ENCODE data around the gene CD160.
"Not testable (repeated sequence)": the region's sequence is repeated elsewhere in the genome, so short reads cannot be mapped to it uniquely, and the experiment has no call there.

DNA sequence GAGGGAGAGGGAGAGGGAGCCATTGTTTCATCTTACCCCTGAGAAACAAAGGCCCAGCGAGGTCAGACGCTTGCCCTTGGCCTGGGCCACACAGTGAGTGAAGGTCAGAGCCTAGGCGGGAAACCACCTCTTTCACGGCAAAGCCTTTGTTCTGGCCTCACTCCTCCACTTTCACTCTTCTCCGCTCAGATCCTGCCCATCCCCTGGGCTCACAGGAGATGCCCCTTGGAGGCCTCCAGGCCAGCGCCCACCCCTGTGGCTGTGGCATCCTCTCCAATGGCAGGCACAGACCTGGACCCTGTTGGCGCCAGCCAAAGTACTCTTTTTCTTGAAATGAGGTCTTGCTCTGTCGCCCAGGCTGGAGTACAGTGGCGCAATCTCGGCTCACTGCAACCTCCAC is 48.7 kb downstream of the CD160 start:
- TF ChIP-seq ZNF33A (CRISPR knock-in tag; IDR thresholded peaks at IDR 0.05; ENCODE audit: borderline replicate concordance); ZNF207 (IDR thresholded peaks at IDR 0.05; ENCODE audit: borderline replicate concordance); STAG1 (CRISPR knock-in tag; IDR thresholded peaks at IDR 0.05); NCOA1 (CRISPR knock-in tag; IDR thresholded peaks at IDR 0.05); KLF16 (CRISPR knock-in tag; IDR thresholded peaks at IDR 0.05); MYNN (CRISPR knock-in tag; IDR thresholded peaks at IDR 0.05; ENCODE audit: low read depth); NPAS2 (CRISPR knock-in tag; IDR thresholded peaks at IDR 0.05; ENCODE audit: borderline replicate concordance); KDM1A (CRISPR knock-in tag; IDR thresholded peaks at IDR 0.05); SIN3A (IDR thresholded peaks at IDR 0.05; ENCODE audit: borderline replicate concordance, low read depth, low read length): not testable (repeated sequence)
- TF ChIP-seq, protein P1, sequence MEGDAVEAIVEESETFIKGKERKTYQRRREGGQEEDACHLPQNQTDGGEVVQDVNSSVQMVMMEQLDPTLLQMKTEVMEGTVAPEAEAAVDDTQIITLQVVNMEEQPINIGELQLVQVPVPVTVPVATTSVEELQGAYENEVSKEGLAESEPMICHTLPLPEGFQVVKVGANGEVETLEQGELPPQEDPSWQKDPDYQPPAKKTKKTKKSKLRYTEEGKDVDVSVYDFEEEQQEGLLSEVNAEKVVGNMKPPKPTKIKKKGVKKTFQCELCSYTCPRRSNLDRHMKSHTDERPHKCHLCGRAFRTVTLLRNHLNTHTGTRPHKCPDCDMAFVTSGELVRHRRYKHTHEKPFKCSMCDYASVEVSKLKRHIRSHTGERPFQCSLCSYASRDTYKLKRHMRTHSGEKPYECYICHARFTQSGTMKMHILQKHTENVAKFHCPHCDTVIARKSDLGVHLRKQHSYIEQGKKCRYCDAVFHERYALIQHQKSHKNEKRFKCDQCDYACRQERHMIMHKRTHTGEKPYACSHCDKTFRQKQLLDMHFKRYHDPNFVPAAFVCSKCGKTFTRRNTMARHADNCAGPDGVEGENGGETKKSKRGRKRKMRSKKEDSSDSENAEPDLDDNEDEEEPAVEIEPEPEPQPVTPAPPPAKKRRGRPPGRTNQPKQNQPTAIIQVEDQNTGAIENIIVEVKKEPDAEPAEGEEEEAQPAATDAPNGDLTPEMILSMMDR (CRISPR knock-in tag; IDR thresholded peaks at IDR 0.05), result not testable (repeated sequence)
- TF ChIP-seq, protein P2, sequence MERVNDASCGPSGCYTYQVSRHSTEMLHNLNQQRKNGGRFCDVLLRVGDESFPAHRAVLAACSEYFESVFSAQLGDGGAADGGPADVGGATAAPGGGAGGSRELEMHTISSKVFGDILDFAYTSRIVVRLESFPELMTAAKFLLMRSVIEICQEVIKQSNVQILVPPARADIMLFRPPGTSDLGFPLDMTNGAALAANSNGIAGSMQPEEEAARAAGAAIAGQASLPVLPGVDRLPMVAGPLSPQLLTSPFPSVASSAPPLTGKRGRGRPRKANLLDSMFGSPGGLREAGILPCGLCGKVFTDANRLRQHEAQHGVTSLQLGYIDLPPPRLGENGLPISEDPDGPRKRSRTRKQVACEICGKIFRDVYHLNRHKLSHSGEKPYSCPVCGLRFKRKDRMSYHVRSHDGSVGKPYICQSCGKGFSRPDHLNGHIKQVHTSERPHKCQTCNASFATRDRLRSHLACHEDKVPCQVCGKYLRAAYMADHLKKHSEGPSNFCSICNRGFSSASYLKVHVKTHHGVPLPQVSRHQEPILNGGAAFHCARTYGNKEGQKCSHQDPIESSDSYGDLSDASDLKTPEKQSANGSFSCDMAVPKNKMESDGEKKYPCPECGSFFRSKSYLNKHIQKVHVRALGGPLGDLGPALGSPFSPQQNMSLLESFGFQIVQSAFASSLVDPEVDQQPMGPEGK (CRISPR knock-in tag; IDR thresholded peaks at IDR 0.05), result not testable (repeated sequence)
